Neutrophil (primary cell): Measurements from ENCODE around the gene TAC4.

Experiments used
- H3K27ac ChIP-seq: fragments of 200-600 bp; sonication (generic); 2 replicates; pipeline ENCODE4 v1.5.1; 2016; ENCODE audit warnings: mild to moderate bottlenecking, moderate library complexity
- H3K27me3 ChIP-seq: fragments of 200-600 bp; sonication (generic); 2 replicates; pipeline ENCODE4 v1.6.0; 2016; ENCODE audit warnings: mild to moderate bottlenecking
- H3K36me3 ChIP-seq: fragments of 200-600 bp; sonication (generic); 2 replicates; pipeline ENCODE4 v1.5.1; 2017
- H3K4me1 ChIP-seq, 2 experiments: fragments of 200-600 bp in 1 of 2; sonication (generic) in 1 of 2; 1 replicate in 1 of 2; 2 replicates in 1 of 2; pipeline versions ENCODE4 v1.5.1 to v1.6.1; 2013 to 2016; ENCODE audit warnings: low read depth in 1 of 2, low read length in 1 of 2, mild to moderate bottlenecking in 1 of 2, moderate library complexity in 1 of 2; ENCODE audit not compliant: control insufficient read depth in 1 of 2, insufficient read depth in 1 of 2
- H3K4me3 ChIP-seq, 2 experiments: fragments of 200-600 bp in 1 of 2; sonication (generic) in 1 of 2; 1 replicate in 1 of 2; 2 replicates in 1 of 2; pipeline ENCODE4 v1.5.1; 2013 to 2016; ENCODE audit warnings: low read depth in 1 of 2, low read length in 1 of 2, mild to moderate bottlenecking in 1 of 2, moderate library complexity in 1 of 2
- H3K9me3 ChIP-seq: fragments of 200-600 bp; sonication (generic); 2 replicates; pipeline ENCODE4 v1.5.1; 2016
- CTCF ChIP-seq: fragments of 200-600 bp; sonication (generic); IDR thresholded peaks from 2 replicates; pipeline ENCODE4 v1.5.1; 2016; ENCODE audit warnings: antibody characterized with exemption

The TAC4 gene

DNA sequence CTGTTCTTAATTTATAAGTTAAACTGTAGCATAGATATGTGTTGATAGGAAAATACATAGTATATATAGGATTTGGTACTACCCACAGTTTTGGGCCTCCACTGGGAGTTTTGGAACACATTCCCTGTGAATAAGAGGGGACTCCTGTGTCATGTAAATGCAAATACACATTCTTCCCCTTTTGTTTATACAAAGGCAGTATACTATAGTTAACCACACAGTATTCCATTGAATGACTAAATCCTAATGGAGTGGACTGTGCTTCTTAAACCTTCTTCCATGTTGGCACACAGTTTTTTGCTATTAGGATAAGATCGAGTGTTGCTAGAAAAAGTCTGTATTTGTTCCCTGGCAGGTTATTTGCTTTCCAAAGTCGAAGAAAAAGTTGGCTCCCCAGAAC lies 22.2 kb downstream of the TAC4 start:
- TF ChIP-seq CTCF, result no peak
- Histone ChIP-seq H3K4me1 (peaks cover 0 to 8% of the 10 kb centered on the region in 2 experiments), H3K27me3 (no peaks in the 10 kb centered on the region), H3K9me3 (no peaks in the 10 kb centered on the region), H3K36me3 (peaks cover 92% of the 10 kb centered on the region), H3K4me3 (no peak overlapping the region), H3K27ac (no peak overlapping the region)

- no peaks in the 10 kb centered on the region for H3K27me3 ChIP-seq
- peaks cover 0 to 7% of the 10 kb centered on the region in 2 experiments for H3K4me1 ChIP-seq
- TF ChIP-seq CTCF, result no peak
- H3K4me3 ChIP-seq, result no peak overlapping the region
- no peaks in the 10 kb centered on the region for H3K9me3 ChIP-seq
- H3K27ac ChIP-seq, result no peak overlapping the region
- peaks cover 88% of the 10 kb centered on the region for H3K36me3 ChIP-seq
These were observed 24.3 kb downstream of the TAC4 start for GRCh38 chr17:49823614-49824013.

DNA sequence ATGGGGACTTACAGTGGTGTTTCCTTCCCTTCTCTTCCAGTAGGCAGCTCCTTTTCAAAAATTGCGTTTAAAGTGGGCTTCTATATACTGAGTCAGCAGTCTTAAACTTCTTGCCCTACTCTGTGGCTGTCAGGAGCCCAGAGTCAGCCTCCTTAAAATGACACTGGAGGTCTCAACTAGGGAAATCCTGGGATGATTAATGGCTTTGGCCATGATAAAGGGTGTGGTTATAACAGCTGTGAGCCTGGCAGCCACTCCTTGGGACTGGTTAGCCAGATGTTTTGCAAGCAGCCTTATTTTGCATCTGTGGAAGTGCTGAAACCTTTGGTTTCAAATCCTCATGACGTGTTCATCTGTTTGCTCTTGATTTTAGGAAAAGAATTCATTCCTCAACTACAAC lies 25.0 kb downstream of the TAC4 start:
- Histone ChIP-seq H3K9me3 (no peaks in the 10 kb centered on the region), H3K36me3 (peaks cover 92% of the 10 kb centered on the region), H3K27ac (no peak overlapping the region), H3K4me3 (no peak overlapping the region), H3K4me1 (no peaks in the 10 kb centered on the region), H3K27me3 (no peaks in the 10 kb centered on the region)
- TF ChIP-seq CTCF, result no peak

DNA sequence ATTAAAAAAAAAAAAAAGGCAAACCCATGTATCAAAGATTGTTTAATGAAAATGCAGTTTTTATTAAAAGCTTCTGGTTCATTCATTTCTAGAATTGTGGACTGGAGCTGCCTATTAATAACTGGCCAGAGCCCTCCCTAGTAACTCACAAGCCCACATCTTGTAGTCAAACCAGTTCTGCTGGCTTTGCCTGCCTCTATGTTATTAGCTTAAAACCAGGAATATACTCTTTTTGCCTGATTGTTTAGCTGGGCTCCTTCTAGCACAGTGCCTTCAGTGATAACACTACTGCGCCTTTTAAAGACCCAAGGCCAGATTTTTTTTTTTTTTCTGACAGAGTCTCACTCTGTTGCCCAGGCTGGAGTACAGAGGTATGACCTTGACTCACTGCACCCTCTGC lies 26.0 kb downstream of the TAC4 start:
- Histone ChIP-seq H3K4me3 (no peak overlapping the region), H3K27ac (no peak overlapping the region), H3K9me3 (no peaks in the 10 kb centered on the region), H3K4me1 (no peaks in the 10 kb centered on the region), H3K36me3 (peaks cover 92% of the 10 kb centered on the region), H3K27me3 (no peaks in the 10 kb centered on the region)
- no peak for TF ChIP-seq CTCF

DNA sequence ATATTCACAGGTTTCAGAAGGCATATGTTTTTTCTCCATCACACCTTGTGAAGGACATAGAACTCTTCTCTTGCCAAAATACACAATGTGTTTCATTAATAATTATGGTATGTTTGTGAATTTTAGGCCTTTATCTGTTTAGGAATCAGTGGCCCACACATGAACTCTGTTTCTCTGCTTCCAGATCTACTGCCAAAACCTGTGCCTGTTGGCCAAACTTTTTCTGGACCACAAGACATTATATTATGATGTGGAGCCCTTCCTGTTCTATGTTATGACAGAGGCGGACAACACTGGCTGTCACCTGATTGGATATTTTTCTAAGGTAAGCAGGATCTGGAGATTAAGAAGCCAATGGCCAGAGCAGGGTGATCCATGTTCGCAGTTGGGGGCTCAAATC lies 26.4 kb downstream of the TAC4 start:
- no peaks in the 10 kb centered on the region for H3K9me3 ChIP-seq
- no peak overlapping the region for H3K27ac ChIP-seq
- H3K36me3 ChIP-seq, result peaks cover 92% of the 10 kb centered on the region
- TF ChIP-seq CTCF, result no peak
- H3K4me1 ChIP-seq, result no peaks in the 10 kb centered on the region
- H3K27me3 ChIP-seq, result no peaks in the 10 kb centered on the region
- no peak overlapping the region for H3K4me3 ChIP-seq

- H3K4me3 ChIP-seq, result no peak overlapping the region
- peaks cover 92% of the 10 kb centered on the region for H3K36me3 ChIP-seq
- no peaks in the 10 kb centered on the region for H3K9me3 ChIP-seq
- H3K4me1 ChIP-seq, result no peaks in the 10 kb centered on the region
- TF ChIP-seq CTCF, result no peak
- H3K27me3 ChIP-seq, result no peaks in the 10 kb centered on the region
- H3K27ac ChIP-seq, result no peak overlapping the region
These were observed 27.1 kb downstream of the TAC4 start for GRCh38 chr17:49820773-49821172.
